GM12878 (cell line): ENCODE data around the gene OSBPL3. TPM values are rescaled to one million over a fixed set of nuclear protein-coding genes. Genes with fewer than 3 reads are reported as not detected.

ENCODE experiments used
- ATAC-seq: fragments of 200-7000 bp; cut with Tn5 transposase; 3 replicates; pipeline ENCODE4 v1.9.1; 2020; ENCODE audit warnings: mild to moderate bottlenecking, moderate library complexity
- BruUV-seq: library from RNA; stranded (reverse); fragments of 400-500 nt; replicated peaks from 2 replicates; lab custom pipeline; 2021; lab: Mats Ljungman, UMichigan
- CTCF ChIA-PET: fragments of 300-600 bp; sonication (Branson Sonifier 250); formaldehyde crosslinking; extraction: SDS; loops from one replicate; lab custom pipeline; 2021; ENCODE audit warnings: inconsistent platforms; lab: Yijun Ruan, JAX
- POLR2A ChIA-PET: fragments of 350-600 bp; formaldehyde crosslinking; extraction: SDS; loops from one replicate; lab custom pipeline; 2021; ENCODE audit warnings: inconsistent platforms; lab: Charles Lee
- RAD21 ChIA-PET: fragments of 300-600 bp; sonication (Branson Sonifier 250); formaldehyde crosslinking; loops from one replicate; lab custom pipeline; 2023; ENCODE audit warnings: antibody characterized with exemption; ENCODE audit not compliant: unreplicated experiment; lab: Charles Lee
- SMC1A ChIA-PET: fragments of 300-600 bp; sonication (Branson Sonifier 250); formaldehyde crosslinking; loops from one replicate; lab custom pipeline; 2023; ENCODE audit not compliant: unreplicated experiment, uncharacterized antibody; lab: Charles Lee
- DNase-seq: peaks from one replicate; pipeline ENCODE4 v3.0.0-alpha.2; 2011; ENCODE audit warnings: low read depth, low spot score
- FAIRE-seq: peaks from 3 replicates; lab custom pipeline; 2011; peaks lifted over from hg19 to GRCh38; lab: Jason Lieb, UNC
- H2AFZ ChIP-seq: 2 replicates; pipeline ENCODE4 v1.6.0; 2011; ENCODE audit warnings: low read depth, low read length, control low read depth; ENCODE audit not compliant: control insufficient read depth
- H3K27ac ChIP-seq: 2 replicates; pipeline ENCODE4 v1.5.1; 2011; ENCODE audit warnings: control low read depth; ENCODE audit not compliant: control insufficient read depth, insufficient read depth
- H3K27me3 ChIP-seq, 2 experiments: replicated peaks in 1 of 2; 2 replicates each; pipeline versions ENCODE4 v1.6.0 to v1.6.1; 2011; ENCODE audit warnings: low read length in 1 of 2; ENCODE audit not compliant: control insufficient read depth in 2 of 2, insufficient read depth in 2 of 2
- H3K36me3 ChIP-seq, 2 experiments: 2 replicates each; pipeline ENCODE4 v1.5.1; 2011; ENCODE audit warnings: low read length in 1 of 2; ENCODE audit not compliant: control insufficient read depth in 2 of 2, insufficient read depth in 2 of 2
- H3K4me1 ChIP-seq: 2 replicates; pipeline ENCODE4 v1.6.1; 2011; ENCODE audit warnings: mild to moderate bottlenecking, low read length, moderate library complexity, mixed read lengths; ENCODE audit not compliant: control insufficient read depth, insufficient read depth
- H3K4me2 ChIP-seq: 2 replicates; pipeline ENCODE4 v1.6.0; 2011; ENCODE audit warnings: control low read depth; ENCODE audit not compliant: control insufficient read depth, insufficient read depth
- H3K4me3 ChIP-seq: fragments of 200-600 bp; sonication (generic); 2 replicates; pipeline ENCODE4 v1.5.1; 2016
- H3K79me2 ChIP-seq: 2 replicates; pipeline ENCODE4 v1.6.0; 2011; ENCODE audit warnings: low read length; ENCODE audit not compliant: control insufficient read depth, insufficient read depth
- H3K9ac ChIP-seq: 2 replicates; pipeline ENCODE4 v1.8.0; 2011; ENCODE audit warnings: low read length, control low read depth, mixed read lengths; ENCODE audit not compliant: control insufficient read depth, insufficient read depth
- H3K9me3 ChIP-seq: replicated peaks from 3 replicates; pipeline ENCODE4 v1.5.1; 2011; ENCODE audit warnings: mild to moderate bottlenecking, low read length; ENCODE audit not compliant: control insufficient read depth, insufficient read depth
- H4K20me1 ChIP-seq: 2 replicates; pipeline ENCODE4 v1.6.0; 2011; ENCODE audit not compliant: control insufficient read depth, insufficient read depth
- CBX3 ChIP-seq: fragments of 200-600 bp; sonication (generic); IDR thresholded peaks from 2 replicates; pipeline ENCODE4 v1.6.1; 2016; ENCODE audit warnings: low read depth, borderline replicate concordance
- CUX1 ChIP-seq: IDR thresholded peaks from 2 replicates; pipeline ENCODE4 v1.6.1; 2012; ENCODE audit warnings: improper control_type of control experiment, low read depth, low read length; ENCODE audit not compliant: insufficient replicate concordance
- KDM1A ChIP-seq: fragments of 200-600 bp; sonication (generic); IDR thresholded peaks from 2 replicates; pipeline ENCODE4 v1.6.1; 2016; ENCODE audit warnings: borderline replicate concordance
- MYC ChIP-seq: IDR thresholded peaks from 2 replicates; pipeline ENCODE4 v1.6.1; 2011; ENCODE audit warnings: mild to moderate bottlenecking, low read length, moderate library complexity, inconsistent platforms; ENCODE audit not compliant: insufficient read depth, insufficient replicate concordance, insufficient read length, severe bottlenecking
- NFXL1 ChIP-seq: fragments of 450-650 bp; IDR thresholded peaks from 2 replicates; pipeline ENCODE4 v1.6.1; 2017; ENCODE audit warnings: antibody characterized with exemption, mild to moderate bottlenecking, borderline replicate concordance
- PML ChIP-seq: IDR thresholded peaks from 2 replicates; pipeline ENCODE4 v1.6.1; 2012; ENCODE audit warnings: low read length, inconsistent platforms
- SIN3A ChIP-seq: IDR thresholded peaks from 2 replicates; pipeline ENCODE4 v1.6.1; 2012; ENCODE audit warnings: low read depth, low read length, improper control_type of control experiment
- SP1 ChIP-seq: IDR thresholded peaks from one replicate; pipeline ENCODE4 v1.6.1; 2011; ENCODE audit warnings: low read depth, low read length
- SUPT20H ChIP-seq: IDR thresholded peaks from 2 replicates; pipeline ENCODE4 v1.6.1; 2011; ENCODE audit warnings: low read depth, mild to moderate bottlenecking, low read length, moderate library complexity, borderline replicate concordance; ENCODE audit not compliant: control insufficient read depth
- TAF1 ChIP-seq: IDR thresholded peaks from 2 replicates; pipeline ENCODE4 v1.6.1; 2011; ENCODE audit warnings: mild to moderate bottlenecking, low read depth, low read length, borderline replicate concordance
- ZNF207 ChIP-seq: fragments of 450-650 bp; IDR thresholded peaks from 2 replicates; pipeline ENCODE4 v1.6.1; 2014; ENCODE audit warnings: antibody characterized with exemption, mild to moderate bottlenecking, borderline replicate concordance
- WGBS: methylation state at CpG from one replicate; pipeline ENCODE4 v1.1.6; 2016; ENCODE audit warnings: low lambda C conversion rate; ENCODE audit not compliant: insufficient replicate concordance, insufficient coverage; ENCODE audit errors: missing lambda C conversion rate; 5-methylcytosine and 5-hydroxymethylcytosine counted together
- in situ Hi-C: fragments of 300-500 bp; cut with MboI; formaldehyde crosslinking; loops from 9 replicates; pipeline ENCODE4 v1.14.3; 2018; ENCODE audit warnings: mixed read lengths
- intact Hi-C: fragments of 100-400 bp; cut with micrococcal nuclease; formaldehyde crosslinking; loops from one replicate; pipeline ENCODE4 v1.14.2; 2022; ENCODE audit not compliant: unreplicated experiment
- polyA plus RNA-seq, 11 experiments: library from polyadenylated mRNA; depleted of rRNA in 4 of 11; unstranded in 6 of 11; stranded (reverse) in 5 of 11; fragments of >200 nt; fragmentation: Nextera tagmentation in 4 of 11; fragmentation: Illumina TruSeq in 1 of 11; extraction: Ambion mirVana in 4 of 11; extraction: Trizol in 1 of 11; gene quantifications; 1 replicate in 1 of 11; 2 replicates in 10 of 11; pipeline versions ENCODE4 v1.2.1 to v1.2.3, GENCODE V29; 2011 to 2016; ENCODE audit warnings: inconsistent platforms in 2 of 11, missing spikeins in 2 of 11, low read depth in 1 of 11
- total RNA-seq, 4 experiments: library from RNA; depleted of rRNA in 3 of 4; stranded (reverse); fragments of >200 nt in 3 of 4; fragmentation: Illumina TruSeq in 1 of 4; extraction: Trizol in 1 of 4; gene quantifications; 2 replicates each; pipeline versions ENCODE4 v1.2.1 to v1.2.3, GENCODE V29; 2013 to 2021

The OSBPL3 gene
- total and polyA plus RNA-seq, 10 of the 15 experiments (the other 5 are each of a cell fraction or from before 2014, with no cell fraction given) = 6.1 to 46.6 (median 27.0) TPM

- TF ChIP-seq SUPT20H (no peak), ZNF207 (no peak), CUX1 (no peak)
Measured at GRCh38 chr7:24885305-24885704, 94.7 kb downstream of the OSBPL3 start (continued).

GRCh38 chr7:24884401-24884800 lies 95.6 kb downstream of the OSBPL3 start:
- H3K27me3 ChIP-seq = no peaks in the 10 kb centered on the region
- FAIRE-seq = no peak
- ChIA-PET CTCF (interaction anchor here (1.3 kb wide), 1 partner anchor 64 kb away, joined by 4 read pairs; no protein-coding TSS in a partner anchor), SMC1A (interaction anchor here (1.0 to 2.1 kb wide), 5 partner anchors 8 to 56 kb away, joined by 3 to 15 read pairs (median 3); no protein-coding TSS in a partner anchor), RAD21 (interaction anchor here (1.3 kb wide), 1 partner anchor 8 kb away, joined by 3 read pairs; no protein-coding TSS in a partner anchor), POLR2A (no interaction called here)
- H3K27ac ChIP-seq = no peak overlapping the region
- intact Hi-C loops (no loop called here), in situ Hi-C loops (no loop called here)
- no peaks in the 10 kb centered on the region for H4K20me1 ChIP-seq
- 95% methylated on average over 6 of the region's 6 CpGs for WGBS
- DNase-seq = no peak
- H3K9ac ChIP-seq = no peak overlapping the region
- ATAC-seq = no peak
- peaks cover 4% of the 10 kb centered on the region in 2 experiments; a peak in 3 of 4 replicates for H3K36me3 ChIP-seq
- peaks cover 10% of the 10 kb centered on the region for H3K4me1 ChIP-seq
- peaks cover 2% of the 10 kb centered on the region; the same call in 1 of the 2 replicates for H3K79me2 ChIP-seq
- no peak for TF ChIP-seq MYC
- no peak for TF ChIP-seq SIN3A
- no peak for TF ChIP-seq PML
- no peak for TF ChIP-seq SP1
- TF ChIP-seq CBX3 = no peak
- no peak for TF ChIP-seq KDM1A
- no peak for TF ChIP-seq TAF1
- no peak for TF ChIP-seq NFXL1
- H3K9me3 ChIP-seq = no peaks in the 10 kb centered on the region
- H3K4me3 ChIP-seq = no peak overlapping the region
- H2AFZ ChIP-seq = no peak overlapping the region
- BruUV-seq = no TSS peak
- no peak overlapping the region for H3K4me2 ChIP-seq
